ENCODE measurements around the gene U2AF2. TPM values are rescaled to one million over a fixed set of nuclear protein-coding genes. Genes with fewer than 3 reads are reported as not detected.
"Not testable (repeated sequence)": the region's sequence is repeated elsewhere in the genome, so short reads cannot be mapped to it uniquely, and the experiment has no call there.

The U2AF2 gene
- total and polyA plus RNA-seq, 2 experiments from 2014 or later: 22.4 to 150 TPM

DNA sequence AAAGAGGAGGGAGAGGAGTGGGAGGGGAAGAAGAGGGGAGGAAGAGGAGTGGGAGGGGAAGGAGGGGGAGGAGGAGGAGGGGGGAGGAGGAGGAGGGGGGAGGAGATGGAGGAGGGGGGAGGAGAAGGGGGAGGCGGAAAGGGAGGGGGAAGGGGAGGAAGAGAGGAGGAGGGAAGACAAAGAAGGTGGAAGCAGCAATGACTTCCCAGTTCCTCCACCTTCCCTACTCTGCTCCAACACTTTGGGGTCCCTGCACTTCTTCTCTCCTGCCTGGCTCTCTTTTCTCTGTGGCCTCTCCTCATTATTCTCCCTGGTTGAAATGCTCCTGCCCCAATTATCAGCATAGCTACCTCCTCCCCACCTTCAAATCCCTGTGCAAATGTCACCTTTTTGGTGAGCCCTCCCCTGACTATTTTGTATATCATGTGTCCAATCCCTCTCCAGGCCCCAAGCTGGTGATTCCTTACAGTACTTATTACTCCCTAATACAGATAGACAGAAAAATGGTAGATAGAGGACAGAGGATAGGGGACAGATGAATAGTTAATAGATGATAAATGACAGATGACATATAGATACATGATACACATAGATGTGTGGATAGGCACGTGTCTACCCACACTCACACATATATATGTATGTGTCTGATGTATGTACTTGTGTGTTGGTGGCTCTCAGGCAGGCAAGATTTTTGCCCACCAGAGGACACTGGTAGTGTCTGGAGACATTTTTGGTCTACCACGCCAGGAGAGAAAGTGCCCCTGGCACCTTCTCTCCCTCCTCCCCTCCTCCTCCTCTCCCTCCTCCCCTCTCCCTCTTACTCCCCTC lies 58.2 kb downstream of the U2AF2 start:
- Histone ChIP-seq H2AFZ (no peak overlapping the region), H3K9ac (no peak overlapping the region), H3K9me2 (ENCODE audit: insufficient read depth) (no peaks in the 10 kb centered on the region), H3K36me3 (ENCODE audit: low read depth) (no peaks in the 10 kb centered on the region), H3K4me3 (no peak overlapping the region), H3K4me1 (ENCODE audit: insufficient read depth) (no peaks in the 10 kb centered on the region), H3K79me2 (ENCODE audit: insufficient read depth) (no peaks in the 10 kb centered on the region), H3K27ac (no peak overlapping the region), H4K20me1 (ENCODE audit: insufficient read depth) (no peaks in the 10 kb centered on the region), H3K9me3 (ENCODE audit: low read depth) (no peaks in the 10 kb centered on the region), H3K27me3 (replicated peaks; ENCODE audit: insufficient read depth) (no peaks in the 10 kb centered on the region), H3K4me2 (ENCODE audit: unreplicated experiment) (no peak overlapping the region), H3F3A (ENCODE audit: insufficient read depth) (peaks cover 16% of the 10 kb centered on the region; the same call in 1 of the 2 replicates)
- 15 to 45% methylated on average over 1 to 3 of the region's 3 CpGs for whole genome bisulfite sequencing, 2 experiments (ENCODE audit: low coverage in 1 of 2, low lambda C conversion rate in 2 of 2, missing lambda C conversion rate in 2 of 2)
- TF ChIP-seq EZH2 (IDR thresholded peaks at IDR 0.05; ENCODE audit: insufficient read depth, poor library complexity, severe bottlenecking): no peak
- TF ChIP-seq EZH2phosphoT487 (IDR thresholded peaks at IDR 0.05; ENCODE audit: insufficient read depth, low read depth): no peak
- no peak for DNase-seq
- in situ Hi-C loops (cut with MboI): no loop called here

DNA sequence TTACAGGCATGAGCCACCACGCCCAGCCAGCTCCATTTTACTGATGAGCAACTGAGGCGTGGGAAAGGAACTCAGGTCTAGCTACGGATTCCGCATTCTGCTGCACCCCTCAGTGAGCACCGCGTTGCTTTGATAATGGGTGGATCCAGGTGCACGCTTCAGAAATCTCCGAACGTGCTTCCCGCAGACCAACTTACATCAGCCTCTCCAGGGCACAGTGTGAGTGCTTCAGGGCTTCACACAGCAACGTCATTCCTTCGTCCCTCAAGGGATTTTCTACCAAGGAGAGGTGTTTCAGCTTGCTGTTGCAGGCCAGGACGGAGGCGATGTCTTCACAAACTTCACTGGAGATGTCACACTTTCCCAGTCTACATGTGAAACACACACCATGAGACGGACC lies 61.7 kb downstream of the U2AF2 start:
- in situ Hi-C loops (cut with MboI): no loop called here
- Histone ChIP-seq H3K4me3 (no peak overlapping the region), H3K4me1 (ENCODE audit: insufficient read depth) (no peaks in the 10 kb centered on the region), H3K36me3 (ENCODE audit: low read depth) (no peaks in the 10 kb centered on the region), H3K9ac (no peak overlapping the region), H3K27ac (no peak overlapping the region), H3K9me3 (ENCODE audit: low read depth) (peaks cover 4% of the 10 kb centered on the region), H3F3A (ENCODE audit: insufficient read depth) (no peaks in the 10 kb centered on the region), H3K79me2 (ENCODE audit: insufficient read depth) (no peaks in the 10 kb centered on the region), H4K20me1 (ENCODE audit: insufficient read depth) (no peaks in the 10 kb centered on the region), H3K4me2 (ENCODE audit: unreplicated experiment) (no peak overlapping the region), H2AFZ (no peak overlapping the region), H3K27me3 (replicated peaks; ENCODE audit: insufficient read depth) (no peaks in the 10 kb centered on the region), H3K9me2 (ENCODE audit: insufficient read depth) (no peaks in the 10 kb centered on the region)
- no peak for DNase-seq
- WGBS, 2 experiments (ENCODE audit: low coverage in 1 of 2, low lambda C conversion rate in 2 of 2, missing lambda C conversion rate in 2 of 2): 54 to 55% methylated on average over 15 of the region's 15 CpGs
- TF ChIP-seq EZH2 (IDR thresholded peaks at IDR 0.05; ENCODE audit: insufficient read depth, poor library complexity, severe bottlenecking): no peak
- no peak for TF ChIP-seq EZH2phosphoT487 (IDR thresholded peaks at IDR 0.05; ENCODE audit: insufficient read depth, low read depth)

DNA sequence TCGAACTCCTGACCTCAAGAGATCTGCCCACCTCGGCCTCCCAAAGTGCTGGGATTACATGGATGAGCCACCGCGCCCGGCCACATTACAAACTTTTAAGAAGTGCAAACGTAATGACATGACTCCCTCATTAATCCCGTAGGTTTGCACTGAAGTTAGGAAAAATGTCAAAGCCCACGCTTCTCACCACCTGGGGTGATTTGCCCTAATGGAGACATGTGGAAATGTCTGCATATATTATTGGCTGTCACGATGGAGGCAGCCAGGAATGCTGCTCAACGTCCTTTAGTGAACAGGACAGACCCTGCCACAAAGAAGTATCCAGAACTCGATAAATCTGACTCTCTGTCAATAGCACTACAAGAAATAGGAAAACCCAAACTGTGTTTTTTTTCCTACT lies 62.4 kb downstream of the U2AF2 start:
- no peaks in the 10 kb centered on the region for H4K20me1 ChIP-seq (ENCODE audit: insufficient read depth)
- H3K4me3 ChIP-seq: no peak overlapping the region
- H3F3A ChIP-seq (ENCODE audit: insufficient read depth): no peaks in the 10 kb centered on the region
- H3K79me2 ChIP-seq (ENCODE audit: insufficient read depth): no peaks in the 10 kb centered on the region
- H2AFZ ChIP-seq: no peak overlapping the region
- no peaks in the 10 kb centered on the region for H3K27me3 ChIP-seq (replicated peaks; ENCODE audit: insufficient read depth)
- H3K4me1 ChIP-seq (ENCODE audit: insufficient read depth): no peaks in the 10 kb centered on the region
- peaks cover 4% of the 10 kb centered on the region for H3K9me3 ChIP-seq (ENCODE audit: low read depth)
- no peak for DNase-seq
- in situ Hi-C loops (cut with MboI): no loop called here
- no peak for TF ChIP-seq EZH2 (IDR thresholded peaks at IDR 0.05; ENCODE audit: insufficient read depth, poor library complexity, severe bottlenecking)
- TF ChIP-seq EZH2phosphoT487 (IDR thresholded peaks at IDR 0.05; ENCODE audit: insufficient read depth, low read depth): no peak
- no peak overlapping the region for H3K27ac ChIP-seq
- H3K9me2 ChIP-seq (ENCODE audit: insufficient read depth): no peaks in the 10 kb centered on the region
- no peaks in the 10 kb centered on the region for H3K36me3 ChIP-seq (ENCODE audit: low read depth)
- H3K4me2 ChIP-seq (ENCODE audit: unreplicated experiment): no peak overlapping the region
- WGBS, 2 experiments (ENCODE audit: low coverage in 1 of 2, low lambda C conversion rate in 2 of 2, missing lambda C conversion rate in 2 of 2): 47 to 49% methylated on average over 11 of the region's 11 CpGs
- H3K9ac ChIP-seq: no peak overlapping the region

DNA sequence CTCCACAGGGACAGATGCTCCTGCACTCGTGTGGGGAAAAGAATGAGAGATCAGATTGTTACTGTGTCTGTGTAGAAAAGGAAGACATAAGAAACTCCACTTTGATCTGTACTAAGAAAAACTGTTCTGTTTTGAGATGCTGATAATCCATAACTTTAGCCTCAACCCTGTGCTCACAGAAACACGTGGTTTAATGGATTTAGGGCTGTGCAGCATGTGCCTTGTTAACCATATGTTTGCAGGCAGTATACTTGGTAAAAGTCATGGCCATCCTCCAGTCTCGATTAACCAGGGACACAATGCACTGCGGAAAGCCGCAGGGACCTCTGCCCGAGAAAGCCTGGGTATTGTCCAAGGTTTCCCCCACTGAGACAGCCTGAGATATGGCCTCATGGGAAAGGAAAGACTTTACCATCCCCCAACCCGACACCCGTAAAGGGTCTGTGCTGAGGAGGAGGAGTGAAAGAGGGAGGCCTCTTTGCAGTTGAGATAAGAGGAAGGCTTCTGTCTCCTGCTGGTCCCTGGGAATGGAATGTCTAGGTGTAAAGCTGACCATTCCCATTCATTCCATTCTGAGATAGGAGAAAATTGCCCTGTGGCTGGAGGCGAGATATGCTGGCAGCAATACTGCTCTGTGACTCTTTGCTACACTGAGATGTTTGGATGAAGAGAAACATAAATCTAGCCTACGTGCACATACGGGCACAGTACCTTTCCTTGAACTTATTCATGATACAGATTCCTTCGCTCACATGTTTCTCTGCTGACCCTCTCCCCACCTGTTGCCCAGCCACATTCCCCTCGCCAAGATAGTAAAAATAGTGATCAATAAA lies 63.3 kb downstream of the U2AF2 start:
- H3K4me1 ChIP-seq (ENCODE audit: insufficient read depth); H3K9me2 ChIP-seq (ENCODE audit: insufficient read depth); in situ Hi-C loops (cut with MboI); H2AFZ ChIP-seq; H3K9ac ChIP-seq; H3K79me2 ChIP-seq (ENCODE audit: insufficient read depth); H3K27ac ChIP-seq; H3K4me3 ChIP-seq; H3K27me3 ChIP-seq (replicated peaks; ENCODE audit: insufficient read depth); H3K36me3 ChIP-seq (ENCODE audit: low read depth); H3K9me3 ChIP-seq (ENCODE audit: low read depth); H3F3A ChIP-seq (ENCODE audit: insufficient read depth); DNase-seq; H4K20me1 ChIP-seq (ENCODE audit: insufficient read depth); H3K4me2 ChIP-seq (ENCODE audit: unreplicated experiment): not testable (repeated sequence)
- 41 to 42% methylated on average over 13 of the region's 13 CpGs for WGBS, 2 experiments (ENCODE audit: low coverage in 1 of 2, low lambda C conversion rate in 2 of 2, missing lambda C conversion rate in 2 of 2)

Measured in GM23248 (cell line).